OCI-LY1 (cell line): ENCODE data around the gene EDC4.

Source experiments
- CTCF ChIP-seq: fragments of 200-600 bp; sonication (generic), shearing (Covaris generic); IDR thresholded peaks from 2 replicates; pipeline ENCODE4 v1.5.1; 2017; ENCODE audit warnings: mild to moderate bottlenecking, antibody characterized with exemption, low read length, moderate library complexity, mixed read lengths
- EZH2 ChIP-seq: fragments of 200-600 bp; sonication (generic), shearing (Covaris generic); IDR thresholded peaks from 2 replicates; pipeline ENCODE4 v1.8.0; 2017; ENCODE audit warnings: borderline replicate concordance, mixed run types, mild to moderate bottlenecking, antibody characterized with exemption, low read length, moderate library complexity, mixed read lengths

GRCh38 chr16:67902831-67903230 lies 30.0 kb downstream of the EDC4 start:
- no peak for TF ChIP-seq EZH2
- TF ChIP-seq CTCF: no peak
